Measurements from ENCODE around the gene ASTN2.

ASTN2 gene

DNA sequence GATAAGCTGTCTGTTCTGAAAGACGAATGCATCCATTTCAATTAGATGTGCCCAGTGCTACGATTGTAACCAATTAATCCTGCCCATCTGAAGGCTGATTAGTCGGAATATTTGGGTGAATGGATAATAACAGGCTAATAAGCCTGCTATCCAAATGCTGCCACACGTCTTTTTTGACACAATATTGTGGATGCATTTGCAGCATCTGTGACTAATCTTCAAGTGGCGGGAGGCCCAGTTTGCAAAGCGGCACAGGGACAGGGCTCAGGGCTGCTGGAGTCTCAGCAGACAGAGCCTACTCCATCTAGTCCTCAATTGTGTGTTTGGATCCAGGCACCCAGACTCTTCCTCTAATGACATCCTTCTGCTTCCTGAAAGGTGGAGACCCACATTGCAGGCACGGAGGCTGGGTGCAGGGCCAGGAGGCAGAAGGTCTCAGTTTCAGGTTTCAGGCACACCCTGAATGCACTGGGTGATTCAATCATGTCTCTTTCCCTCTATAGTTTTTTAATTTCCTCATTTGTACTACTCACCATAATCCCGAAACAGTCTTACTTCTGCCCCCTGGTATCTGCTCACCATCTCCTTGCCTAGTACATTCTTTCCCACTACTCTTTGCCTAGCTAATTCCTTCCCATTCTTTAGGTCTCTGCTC lies 169.6 kb downstream of the ASTN2 start:
- DNase-seq (ENCODE audit: low spot score), result no peak

- no peak for DNase-seq (ENCODE audit: low spot score)
Observed at GRCh38 chr9:117242082-117242481, 172.8 kb downstream of the ASTN2 start.

DNA sequence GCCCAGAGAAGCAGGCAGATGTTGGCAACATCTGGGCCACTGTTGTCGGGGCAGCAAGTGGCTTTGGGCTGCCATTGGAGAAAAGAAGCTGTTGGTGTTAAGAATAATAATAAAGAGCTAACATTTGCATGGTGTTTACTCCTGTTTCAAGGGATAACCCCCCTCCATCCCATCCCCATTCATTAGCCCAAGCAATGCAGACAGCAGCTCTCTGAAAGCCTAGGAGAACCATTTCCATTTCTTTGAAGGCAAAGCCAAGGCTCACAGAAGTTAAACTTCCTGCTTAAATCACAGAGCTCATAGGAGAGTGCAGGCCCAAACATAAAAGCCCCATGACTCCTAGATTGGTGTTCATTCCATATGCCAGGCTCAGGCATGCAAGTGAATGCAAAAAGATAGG lies 175.4 kb downstream of the ASTN2 start:
- DNase-seq (ENCODE audit: low spot score), result no peak

GRCh38 chr9:117234103-117234502 lies 180.8 kb downstream of the ASTN2 start:
- DNase-seq (ENCODE audit: low spot score), result no peak

- no peak for DNase-seq (ENCODE audit: low spot score)
Observed at GRCh38 chr9:117233016-117233415, 181.8 kb downstream of the ASTN2 start.

DNA sequence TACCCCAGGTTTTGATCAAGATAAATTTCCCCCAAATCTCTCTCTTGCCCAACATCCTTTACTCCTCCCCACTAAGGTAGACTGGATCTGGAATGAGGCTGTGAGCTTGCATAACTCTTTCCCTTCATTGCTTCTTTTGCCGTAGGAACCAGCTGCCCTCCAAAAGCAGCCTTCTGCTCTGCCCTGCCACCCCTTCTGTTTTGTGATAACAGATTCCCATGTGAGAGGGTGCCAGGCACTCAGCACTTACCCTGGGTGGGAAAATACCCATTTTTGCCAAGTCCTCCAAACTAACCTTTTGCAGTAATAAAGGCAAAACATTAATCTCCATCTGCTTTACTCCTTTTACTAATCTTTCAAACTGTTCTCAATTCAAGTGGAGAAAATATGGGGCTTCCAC lies 182.6 kb downstream of the ASTN2 start:
- no peak for DNase-seq (ENCODE audit: low spot score)

GRCh38 chr9:117231012-117231411 lies 183.8 kb downstream of the ASTN2 start:
- no peak for DNase-seq (ENCODE audit: low spot score)

DNA sequence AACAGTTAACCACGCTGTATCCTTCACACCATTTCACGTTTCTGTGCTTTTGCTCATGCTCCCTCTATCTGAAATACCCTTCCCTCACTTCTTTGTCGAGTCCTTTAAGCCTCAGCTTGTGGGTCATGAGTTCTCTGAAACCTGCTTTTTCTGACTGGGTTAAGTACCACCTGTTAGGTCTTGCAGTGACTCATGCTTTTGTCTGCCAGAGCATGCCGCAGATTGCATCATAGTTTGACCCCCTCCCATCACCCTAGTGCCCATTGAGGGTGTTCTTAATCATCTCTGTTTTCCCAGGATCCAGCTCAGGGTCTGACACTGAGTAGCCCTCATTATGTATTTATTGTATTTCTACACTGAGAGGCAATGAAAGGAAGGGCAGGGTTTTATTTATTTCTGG lies 190.2 kb downstream of the ASTN2 start:
- DNase-seq (ENCODE audit: low spot score), result no peak

DNA sequence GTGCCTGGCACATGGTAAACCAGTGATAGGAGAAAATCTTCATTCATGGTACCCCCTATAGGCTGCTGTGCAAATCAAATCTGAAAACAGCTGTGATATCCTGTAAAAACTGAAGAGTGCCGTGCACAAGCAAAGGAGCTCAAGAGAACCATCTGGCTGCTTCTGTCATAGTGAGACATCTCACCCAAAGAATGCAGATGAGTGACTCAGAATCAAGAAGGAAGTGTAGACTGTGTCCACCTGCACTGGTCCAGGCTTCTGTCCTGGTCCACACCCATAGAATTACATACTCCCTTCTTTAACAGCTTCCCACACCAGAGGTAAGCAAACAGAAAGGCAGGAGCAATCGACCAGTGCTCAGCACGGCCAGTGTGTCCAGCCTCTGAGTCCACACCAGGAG lies 195.9 kb downstream of the ASTN2 start:
- DNase-seq (ENCODE audit: low spot score), result no peak

- no peak for DNase-seq (ENCODE audit: low spot score)
Observed at GRCh38 chr9:117214416-117214815, 200.4 kb downstream of the ASTN2 start.

GRCh38 chr9:117211280-117211679 lies 203.6 kb downstream of the ASTN2 start:
- DNase-seq (ENCODE audit: low spot score), result no peak

- no peak for DNase-seq (ENCODE audit: low spot score)
Observed at GRCh38 chr9:117205806-117206205, 209.1 kb downstream of the ASTN2 start.

- DNase-seq (ENCODE audit: low spot score), result no peak
Observed at GRCh38 chr9:117204971-117205370, 209.9 kb downstream of the ASTN2 start.

DNA sequence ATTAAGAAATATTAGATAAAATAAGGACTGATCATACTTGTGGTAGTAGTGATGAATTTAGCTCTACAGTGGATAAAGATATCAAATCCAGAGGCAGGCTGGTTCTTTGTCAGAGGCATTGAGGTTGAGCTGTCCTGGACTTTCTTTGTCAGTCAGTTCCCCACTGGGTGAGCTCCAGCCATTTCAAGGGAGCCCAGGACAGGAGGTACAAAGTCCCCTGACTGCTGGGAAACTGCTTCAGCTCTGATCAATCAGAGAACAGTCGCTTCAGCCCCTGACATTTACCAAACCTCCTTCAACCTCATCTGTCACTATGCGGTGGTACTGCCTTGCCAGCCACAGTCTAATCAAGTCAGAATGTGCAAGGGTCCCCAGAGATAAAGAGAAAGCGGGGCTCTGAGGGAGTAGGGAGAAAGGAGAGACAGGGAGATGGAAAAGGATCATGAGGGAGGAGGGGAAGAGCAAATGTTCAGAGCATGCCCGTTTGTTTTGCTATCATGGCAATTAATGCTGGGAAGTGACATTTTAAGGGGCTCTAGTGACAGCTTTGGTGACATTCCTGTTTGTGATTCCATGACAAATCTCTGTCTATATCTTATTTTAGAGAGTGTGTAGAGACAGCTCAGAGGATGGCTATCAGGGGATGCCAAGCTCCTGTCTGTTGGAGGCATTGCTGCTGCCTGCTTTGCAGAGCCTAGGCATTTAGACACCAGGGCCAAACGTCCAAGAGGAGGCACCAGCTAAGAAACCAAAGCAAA lies 223.2 kb downstream of the ASTN2 start:
- DNase-seq (ENCODE audit: low spot score), result no peak

- no peak for DNase-seq (ENCODE audit: low spot score)
Observed at GRCh38 chr9:117189121-117189520, 225.7 kb downstream of the ASTN2 start.

DNA sequence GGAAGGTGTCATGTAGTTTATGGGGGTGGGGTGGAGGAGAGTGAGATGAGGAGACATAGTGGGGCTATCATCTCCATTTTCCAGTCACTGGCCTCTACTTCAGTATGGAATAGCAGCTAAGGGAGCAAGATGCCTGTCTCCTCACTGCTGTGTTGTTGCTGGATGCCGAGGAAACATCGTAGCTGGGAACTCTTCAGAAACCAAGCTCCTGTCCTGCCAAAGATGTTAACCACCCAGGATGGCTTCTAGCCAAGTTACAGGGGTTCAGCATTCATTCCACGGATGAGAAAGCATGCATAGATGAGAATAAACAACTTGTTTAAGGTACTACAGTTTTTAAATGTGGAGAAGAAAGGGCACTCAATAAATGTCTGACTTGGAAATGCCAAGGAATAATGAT lies 226.5 kb downstream of the ASTN2 start:
- DNase-seq (ENCODE audit: low spot score), result no peak

GRCh38 chr9:117187498-117187897 lies 227.4 kb downstream of the ASTN2 start:
- DNase-seq (ENCODE audit: low spot score), result no peak

DNA sequence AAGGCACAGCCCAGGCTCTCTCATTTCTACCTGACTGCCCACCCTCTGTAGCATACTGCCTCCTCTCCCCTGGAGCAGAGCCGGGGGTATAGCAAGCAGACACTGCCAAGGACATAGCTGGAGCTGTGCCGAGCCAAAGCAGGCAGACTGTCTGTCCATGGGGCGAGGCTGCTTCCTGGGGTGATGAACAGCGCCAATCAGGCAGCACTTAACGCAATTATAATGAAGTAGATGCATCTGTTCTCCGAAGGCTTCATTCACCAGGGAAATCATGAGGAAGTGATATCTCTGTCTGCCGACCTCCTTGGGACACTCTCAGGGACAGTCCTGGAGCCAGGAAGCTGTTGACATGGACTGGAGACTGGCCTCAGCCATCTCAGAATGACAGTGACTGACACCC lies 230.7 kb downstream of the ASTN2 start:
- DNase-seq (ENCODE audit: low spot score), result no peak

GRCh38 chr9:117182046-117182445 lies 232.8 kb downstream of the ASTN2 start:
- no peak for DNase-seq (ENCODE audit: low spot score)

GRCh38 chr9:117180896-117181445 lies 233.9 kb downstream of the ASTN2 start:
- DNase-seq (ENCODE audit: low spot score), result no peak

DNA sequence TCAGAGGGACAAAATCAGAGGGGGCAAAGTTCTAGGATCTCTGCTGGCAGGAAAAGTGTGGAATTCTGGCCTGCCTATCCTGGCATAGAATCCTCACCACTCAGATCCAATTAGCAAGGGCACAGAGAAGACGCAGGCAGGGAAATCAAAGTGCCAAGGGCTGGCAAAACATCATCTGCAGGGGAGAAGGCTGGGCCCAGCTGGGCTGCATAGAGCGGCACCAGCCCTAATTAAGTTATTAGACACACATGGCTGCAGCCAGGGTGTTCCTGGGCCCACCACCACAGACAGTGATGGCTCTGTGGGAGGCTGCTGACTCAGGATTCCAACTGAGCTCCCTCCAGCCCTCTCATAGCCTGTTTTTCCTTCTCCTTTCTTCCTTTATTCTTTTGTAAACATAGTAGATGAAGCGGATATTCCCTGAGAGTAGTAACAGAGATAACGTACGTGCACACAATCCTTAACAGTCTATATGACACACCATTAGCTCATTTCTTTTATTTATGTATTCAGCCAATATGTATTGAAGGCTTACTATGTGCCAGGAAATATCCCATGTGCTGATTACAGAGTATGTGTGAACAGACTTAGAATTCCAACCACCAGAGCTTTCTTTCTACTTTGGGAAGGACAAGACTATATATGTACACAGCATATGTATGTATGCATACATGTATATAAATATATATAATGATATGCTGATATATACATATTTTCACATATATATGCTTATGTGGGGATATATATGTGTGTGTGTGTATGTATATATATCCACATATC lies 236.1 kb downstream of the ASTN2 start:
- no peak for DNase-seq (ENCODE audit: low spot score)

DNA sequence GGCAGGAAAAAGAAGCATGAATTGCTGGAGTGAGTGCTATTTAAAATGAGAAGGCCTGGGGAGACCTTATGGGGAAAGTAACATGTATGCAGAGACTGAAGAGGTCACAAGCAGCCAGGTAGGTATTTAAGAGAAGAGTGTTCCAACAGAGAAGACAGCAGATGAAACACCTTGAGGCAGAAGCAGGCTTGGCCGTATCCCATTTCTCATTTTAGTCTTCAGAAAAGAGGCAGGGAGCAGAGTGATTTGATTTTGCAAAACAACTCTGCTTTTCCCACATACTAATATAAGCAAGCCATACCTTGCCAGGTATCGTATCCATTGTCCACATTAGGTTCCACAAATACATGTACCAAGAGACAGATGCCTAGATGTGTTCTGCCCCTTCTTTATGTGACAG lies 244.3 kb downstream of the ASTN2 start:
- no peak for DNase-seq (ENCODE audit: low spot score)

- no peak for DNase-seq (ENCODE audit: low spot score)
Observed at GRCh38 chr9:117169089-117169621, 245.7 kb downstream of the ASTN2 start.

All from AG08396 (cell line).